ENCODE data around the gene CDK14. TPM values are rescaled to one million over a fixed set of nuclear protein-coding genes. Genes with fewer than 3 reads are reported as not detected.

Gene CDK14
- total RNA-seq, 1 donor from 2014 or later = 6.4 TPM

- no peak overlapping the region for H3K4me3 ChIP-seq (ENCODE audit: low read depth, low read length)
- DNase-seq (ENCODE audit: low read depth) = no peak
- TF ChIP-seq, protein P1, sequence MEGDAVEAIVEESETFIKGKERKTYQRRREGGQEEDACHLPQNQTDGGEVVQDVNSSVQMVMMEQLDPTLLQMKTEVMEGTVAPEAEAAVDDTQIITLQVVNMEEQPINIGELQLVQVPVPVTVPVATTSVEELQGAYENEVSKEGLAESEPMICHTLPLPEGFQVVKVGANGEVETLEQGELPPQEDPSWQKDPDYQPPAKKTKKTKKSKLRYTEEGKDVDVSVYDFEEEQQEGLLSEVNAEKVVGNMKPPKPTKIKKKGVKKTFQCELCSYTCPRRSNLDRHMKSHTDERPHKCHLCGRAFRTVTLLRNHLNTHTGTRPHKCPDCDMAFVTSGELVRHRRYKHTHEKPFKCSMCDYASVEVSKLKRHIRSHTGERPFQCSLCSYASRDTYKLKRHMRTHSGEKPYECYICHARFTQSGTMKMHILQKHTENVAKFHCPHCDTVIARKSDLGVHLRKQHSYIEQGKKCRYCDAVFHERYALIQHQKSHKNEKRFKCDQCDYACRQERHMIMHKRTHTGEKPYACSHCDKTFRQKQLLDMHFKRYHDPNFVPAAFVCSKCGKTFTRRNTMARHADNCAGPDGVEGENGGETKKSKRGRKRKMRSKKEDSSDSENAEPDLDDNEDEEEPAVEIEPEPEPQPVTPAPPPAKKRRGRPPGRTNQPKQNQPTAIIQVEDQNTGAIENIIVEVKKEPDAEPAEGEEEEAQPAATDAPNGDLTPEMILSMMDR (conservative IDR thresholded peaks at IDR 0.05; ENCODE audit: low read depth, low read length) = no peak
Observed at GRCh38 chr7:91230100-91230499, 634.0 kb downstream of the CDK14 start.

DNA sequence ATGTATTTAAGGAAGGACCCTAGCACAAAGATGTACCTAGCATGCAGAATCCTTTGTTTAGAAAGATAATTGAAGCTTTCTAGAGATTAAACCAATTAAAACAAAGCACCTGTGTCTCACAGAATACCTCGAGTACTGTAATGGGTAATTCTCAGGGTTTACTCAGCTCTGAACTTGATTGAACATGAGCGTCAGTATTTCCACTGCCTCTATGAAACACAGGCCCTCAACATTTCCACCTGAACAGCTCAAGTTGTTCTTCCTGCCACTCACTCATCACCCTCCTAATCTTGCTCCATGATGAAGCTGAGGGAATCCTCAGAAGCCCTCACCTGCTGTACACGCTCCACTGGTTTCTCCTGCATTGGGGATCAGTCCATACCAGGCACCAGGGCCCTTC, 634.4 kb downstream of the CDK14 start:
- H3K4me3 ChIP-seq (ENCODE audit: low read depth, low read length) = no peak overlapping the region
- TF ChIP-seq, protein P1 (conservative IDR thresholded peaks at IDR 0.05; ENCODE audit: low read depth, low read length) = no peak
- DNase-seq (ENCODE audit: low read depth) = no peak

DNA sequence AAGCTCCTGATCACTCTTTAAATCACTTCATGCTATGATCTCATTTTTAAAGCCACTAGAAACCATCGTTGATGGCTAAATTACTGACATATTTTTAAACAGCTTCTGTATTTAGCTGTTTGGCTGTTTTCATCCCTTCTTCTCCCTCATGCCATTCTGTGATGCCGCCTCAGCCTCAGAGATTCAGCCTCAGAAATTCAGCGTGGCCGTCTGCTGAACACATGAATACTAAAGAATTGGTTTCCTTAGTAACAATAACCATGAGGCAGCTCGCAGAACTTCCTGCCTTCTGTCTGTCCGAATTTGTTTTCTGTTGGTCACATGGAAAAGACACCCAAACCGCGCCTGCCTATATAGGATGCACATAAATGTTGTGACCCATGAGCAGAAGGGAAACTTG, 637.1 kb downstream of the CDK14 start:
- no peak overlapping the region for H3K4me3 ChIP-seq (ENCODE audit: low read depth, low read length)
- no peak for DNase-seq (ENCODE audit: low read depth)
- TF ChIP-seq, protein P1 (conservative IDR thresholded peaks at IDR 0.05; ENCODE audit: low read depth, low read length) = no peak

GRCh38 chr7:91235211-91235832, 639.2 kb downstream of the CDK14 start:
- DNase-seq (ENCODE audit: low read depth) = no peak
- no peak overlapping the region for H3K4me3 ChIP-seq (ENCODE audit: low read depth, low read length)
- TF ChIP-seq, protein P1 (conservative IDR thresholded peaks at IDR 0.05; ENCODE audit: low read depth, low read length) = no peak

DNA sequence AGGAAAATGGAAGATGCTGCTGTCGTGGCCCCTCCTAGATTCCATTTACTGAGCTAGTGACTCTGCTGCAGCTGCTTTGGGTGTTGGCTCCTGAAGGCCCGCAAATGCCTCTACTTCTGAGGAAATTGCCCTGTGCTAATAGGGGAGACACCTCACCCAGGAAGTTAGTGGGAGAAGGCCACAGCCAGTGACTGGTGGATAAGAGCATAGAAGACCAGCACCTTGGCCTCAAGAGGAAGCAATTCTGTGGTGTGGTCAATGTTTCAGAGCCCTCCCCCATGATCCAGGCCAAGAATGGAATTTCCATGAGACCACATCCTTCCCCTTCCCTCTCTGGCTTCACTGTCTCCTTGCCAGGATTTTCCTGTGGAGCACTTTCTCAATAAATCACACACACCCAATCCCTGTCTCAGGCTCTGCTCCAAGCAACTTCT, 643.1 kb downstream of the CDK14 start:
- no peak for DNase-seq (ENCODE audit: low read depth)

GRCh38 chr7:91239772-91240171, 643.7 kb downstream of the CDK14 start:
- no peak overlapping the region for H3K4me3 ChIP-seq (ENCODE audit: low read depth, low read length)
- TF ChIP-seq, protein P1 (conservative IDR thresholded peaks at IDR 0.05; ENCODE audit: low read depth, low read length) = no peak
- DNase-seq (ENCODE audit: low read depth) = no peak

More for the DNA sequence above, 643.1 kb downstream of the CDK14 start:
- no peak overlapping the region for H3K4me3 ChIP-seq (ENCODE audit: low read depth, low read length)
- TF ChIP-seq, protein P1 (conservative IDR thresholded peaks at IDR 0.05; ENCODE audit: low read depth, low read length) = no peak

- TF ChIP-seq, protein P1 (conservative IDR thresholded peaks at IDR 0.05; ENCODE audit: low read depth, low read length) = no peak
- DNase-seq (ENCODE audit: low read depth) = no peak
- no peak overlapping the region for H3K4me3 ChIP-seq (ENCODE audit: low read depth, low read length)
Observed at GRCh38 chr7:91240376-91240941, 644.3 kb downstream of the CDK14 start.
